CD8-positive, alpha-beta memory T cell (primary cell): Measurements from ENCODE around the gene SELENOP. TPM values are rescaled to one million over a fixed set of nuclear protein-coding genes. Genes with fewer than 3 reads are reported as not detected.

Experiments
- CTCF ChIA-PET: fragments of 350-600 bp; sonication (Branson Sonifier 250); formaldehyde crosslinking; loops from one replicate; lab custom pipeline; 2021; ENCODE audit warnings: antibody characterized with exemption; lab: Charles Lee
- POLR2A ChIA-PET: fragments of 350-600 bp; sonication (Branson Sonifier 250); formaldehyde crosslinking; loops from one replicate; lab custom pipeline; 2021; ENCODE audit warnings: antibody characterized with exemption; lab: Charles Lee
- DNase-seq, 5 donors: peaks; one replicate each; pipeline versions ENCODE4 v3.0.0 to v3.0.0-alpha.2; 2020 to 2022; ENCODE audit warnings: mixed read lengths in 1 of 5
- H3K27ac ChIP-seq: one replicate; pipeline ENCODE4 v1.7.0; 2013; ENCODE audit warnings: low read depth, mild to moderate bottlenecking, low read length, moderate library complexity
- H3K27me3 ChIP-seq: 2 replicates; pipeline ENCODE4 v1.7.0; 2013; ENCODE audit warnings: low read length, mild to moderate bottlenecking; ENCODE audit not compliant: insufficient read depth, poor library complexity, severe bottlenecking
- H3K36me3 ChIP-seq: 2 replicates; pipeline ENCODE4 v1.7.0; 2013; ENCODE audit warnings: mild to moderate bottlenecking, low read length, moderate library complexity; ENCODE audit not compliant: insufficient read depth
- H3K4me1 ChIP-seq: 2 replicates; pipeline ENCODE4 v1.7.0; 2013; ENCODE audit warnings: mild to moderate bottlenecking, low read length, moderate library complexity; ENCODE audit not compliant: insufficient read depth
- H3K4me3 ChIP-seq: 2 replicates; pipeline ENCODE4 v1.7.0; 2013; ENCODE audit warnings: mild to moderate bottlenecking, low read length
- H3K9me3 ChIP-seq: 2 replicates; pipeline ENCODE4 v1.7.0; 2013; ENCODE audit warnings: mild to moderate bottlenecking, low read length
- H3K27ac Mint-ChIP-seq, 8 donors: one replicate each; pipeline ENCODE4 v1.8.0; 2020 to 2021; ENCODE audit warnings: mixed read lengths in 8 of 8, mild to moderate bottlenecking in 6 of 8, inconsistent platforms in 3 of 8, moderate library complexity in 3 of 8
- H3K27me3 Mint-ChIP-seq, 2 donors: one replicate each; pipeline ENCODE4 v1.8.0; 2020 to 2021; ENCODE audit warnings: mixed read lengths in 2 of 2, mild to moderate bottlenecking in 1 of 2, moderate library complexity in 1 of 2
- H3K36me3 Mint-ChIP-seq, 3 donors: one replicate each; pipeline ENCODE4 v1.8.0; 2020 to 2021; ENCODE audit warnings: mixed read lengths in 3 of 3, inconsistent platforms in 1 of 3, mild to moderate bottlenecking in 1 of 3
- H3K4me1 Mint-ChIP-seq, 3 donors: one replicate each; pipeline ENCODE4 v1.8.0; 2020 to 2021; ENCODE audit warnings: mixed read lengths in 3 of 3, inconsistent platforms in 1 of 3, mild to moderate bottlenecking in 1 of 3
- H3K4me3 Mint-ChIP-seq, 7 donors: one replicate each; pipeline ENCODE4 v1.8.0; 2020 to 2021; ENCODE audit warnings: mixed read lengths in 7 of 7, mild to moderate bottlenecking in 6 of 7, moderate library complexity in 4 of 7, inconsistent platforms in 2 of 7
- H3K9me3 Mint-ChIP-seq, 5 donors: one replicate each; pipeline ENCODE4 v1.8.0; 2020 to 2022; ENCODE audit warnings: mixed read lengths in 5 of 5, mild to moderate bottlenecking in 3 of 5, moderate library complexity in 2 of 5, inconsistent platforms in 1 of 5
- polyA plus RNA-seq: library from polyadenylated mRNA; unstranded; fragments of 300-500 nt; fragmentation: Illumina TruSeq; gene quantifications from one replicate; pipeline ENCODE4 v1.2.3, GENCODE V29; 2021
- total RNA-seq, 2 experiments: library from RNA; stranded (reverse); gene quantifications; one replicate each; pipeline ENCODE4 v1.2.3, GENCODE V29; 2021

Gene SELENOP
- total and polyA plus RNA-seq, 3 experiments from 2014 or later = 0.75 to 1.2 TPM; not detected in 1

DNA sequence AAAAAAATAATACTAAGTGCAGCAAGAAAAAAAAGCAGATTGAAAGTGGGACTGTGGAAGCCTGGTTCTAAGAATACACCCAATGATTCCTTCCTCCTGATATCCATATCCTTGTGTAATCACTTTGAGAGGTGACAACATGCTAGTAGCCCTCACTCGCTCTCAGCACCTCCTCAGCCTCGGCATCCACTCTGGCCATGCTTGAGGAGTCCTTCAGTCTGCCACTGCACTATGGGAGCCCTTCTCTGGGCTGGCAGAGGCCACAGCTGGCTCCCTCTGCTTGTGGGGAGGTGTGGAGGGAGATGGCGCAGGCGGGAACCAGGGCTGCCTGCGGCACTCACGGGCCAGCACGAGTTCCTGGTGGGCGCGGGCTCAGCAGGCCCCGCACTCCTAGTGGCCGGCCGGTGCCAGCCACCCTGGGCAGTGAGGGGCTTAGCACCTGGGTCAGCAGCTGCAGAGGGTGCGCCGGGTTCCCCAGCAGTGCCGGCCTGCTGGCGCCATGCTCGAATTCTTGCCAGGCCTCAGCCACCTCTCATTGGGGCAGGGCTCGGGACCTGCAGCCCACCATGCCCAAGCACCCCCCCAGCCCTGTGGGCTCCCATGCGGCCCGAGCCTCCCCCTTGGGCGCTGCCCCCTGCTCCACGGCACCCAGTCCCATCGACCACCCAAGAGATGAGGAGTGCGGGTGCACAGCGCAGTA is 24.5 kb upstream of the SELENOP start:
- ChIA-PET POLR2A (no interaction called here), CTCF (no interaction called here)
- DNase-seq = no peak
- H3K36me3 ChIP-seq = no peaks in the 10 kb centered on the region
- Mint-ChIP-seq H3K4me3 (no peak overlapping the region), H3K27ac (no peak overlapping the region), H3K9me3 (peaks cover 0 to 13% (median 4%) of the 10 kb centered on the region in 5 donors), H3K36me3 (peaks cover 0 to 3% (median 0%) of the 10 kb centered on the region in 3 donors), H3K4me1 (no peaks in the 10 kb centered on the region), H3K27me3 (peaks cover 2 to 17% of the 10 kb centered on the region in 2 donors)
- H3K4me3 ChIP-seq = no peak overlapping the region
- H3K27me3 ChIP-seq = no peaks in the 10 kb centered on the region
- no peak overlapping the region for H3K27ac ChIP-seq
- H3K4me1 ChIP-seq = no peaks in the 10 kb centered on the region
- H3K9me3 ChIP-seq = no peaks in the 10 kb centered on the region

DNA sequence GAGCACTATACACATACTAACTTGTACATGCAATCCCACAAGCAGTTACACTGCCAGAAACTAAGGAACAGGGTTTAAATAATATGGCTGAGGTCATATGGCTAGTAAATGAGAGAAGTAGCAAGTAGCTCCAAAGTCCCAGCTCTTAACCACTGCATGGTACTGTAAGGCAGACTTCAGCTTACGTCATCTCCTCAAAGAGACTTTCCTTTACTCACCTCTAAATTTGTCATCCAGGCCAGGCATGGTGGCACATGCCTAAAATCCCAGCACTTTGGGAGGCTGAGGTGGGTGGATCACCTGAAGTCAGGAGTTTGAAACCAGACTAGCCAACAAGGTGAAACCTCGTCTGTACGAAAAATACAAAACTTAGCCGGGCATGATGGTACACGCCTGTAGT is 20.4 kb upstream of the SELENOP start:
- peaks cover 5 to 24% of the 10 kb centered on the region in 2 donors for H3K27me3 Mint-ChIP-seq
- no peaks in the 10 kb centered on the region for H3K4me1 ChIP-seq
- ChIA-PET POLR2A (no interaction called here), CTCF (no interaction called here)
- peaks cover 0 to 13% (median 4%) of the 10 kb centered on the region in 5 donors for H3K9me3 Mint-ChIP-seq
- H3K36me3 Mint-ChIP-seq = peaks cover 0 to 3% (median 0%) of the 10 kb centered on the region in 3 donors
- no peaks in the 10 kb centered on the region for H3K9me3 ChIP-seq
- no peak overlapping the region for H3K27ac ChIP-seq
- no peaks in the 10 kb centered on the region for H3K27me3 ChIP-seq
- H3K36me3 ChIP-seq = no peaks in the 10 kb centered on the region
- no peaks in the 10 kb centered on the region for H3K4me1 Mint-ChIP-seq
- H3K4me3 ChIP-seq = no peak overlapping the region
- no peak for DNase-seq
- no peak overlapping the region for H3K4me3 Mint-ChIP-seq
- H3K27ac Mint-ChIP-seq = no peak overlapping the region

DNA sequence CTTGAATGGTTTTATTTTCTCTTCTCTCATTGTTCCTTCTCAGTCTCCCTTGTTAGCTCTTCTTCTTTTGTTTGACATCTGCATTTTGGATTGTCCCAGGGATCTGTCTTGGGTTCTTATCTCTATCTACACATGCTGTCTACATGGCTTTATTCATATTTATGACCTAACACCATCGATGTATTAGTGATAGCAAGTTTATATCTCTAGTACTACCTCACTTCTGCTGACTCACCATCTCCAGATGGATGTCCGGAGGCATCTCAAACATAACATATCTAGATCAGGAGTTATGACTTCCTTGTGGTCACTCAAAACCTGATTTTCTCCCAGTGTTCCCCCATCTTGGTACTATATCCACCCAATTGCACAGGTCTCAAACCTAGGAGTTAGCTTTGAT is 19.2 kb upstream of the SELENOP start:
- H3K4me1 Mint-ChIP-seq = no peaks in the 10 kb centered on the region
- Histone ChIP-seq H3K4me3 (no peak overlapping the region), H3K36me3 (no peaks in the 10 kb centered on the region), H3K4me1 (no peaks in the 10 kb centered on the region), H3K27me3 (no peaks in the 10 kb centered on the region), H3K9me3 (no peaks in the 10 kb centered on the region), H3K27ac (no peak overlapping the region)
- ChIA-PET POLR2A (no interaction called here), CTCF (no interaction called here)
- peaks cover 5 to 24% of the 10 kb centered on the region in 2 donors for H3K27me3 Mint-ChIP-seq
- no peak overlapping the region for H3K27ac Mint-ChIP-seq
- H3K9me3 Mint-ChIP-seq = peaks cover 0 to 13% (median 4%) of the 10 kb centered on the region in 5 donors
- peaks cover 0 to 3% (median 0%) of the 10 kb centered on the region in 3 donors for H3K36me3 Mint-ChIP-seq
- no peak overlapping the region for H3K4me3 Mint-ChIP-seq
- no peak for DNase-seq

DNA sequence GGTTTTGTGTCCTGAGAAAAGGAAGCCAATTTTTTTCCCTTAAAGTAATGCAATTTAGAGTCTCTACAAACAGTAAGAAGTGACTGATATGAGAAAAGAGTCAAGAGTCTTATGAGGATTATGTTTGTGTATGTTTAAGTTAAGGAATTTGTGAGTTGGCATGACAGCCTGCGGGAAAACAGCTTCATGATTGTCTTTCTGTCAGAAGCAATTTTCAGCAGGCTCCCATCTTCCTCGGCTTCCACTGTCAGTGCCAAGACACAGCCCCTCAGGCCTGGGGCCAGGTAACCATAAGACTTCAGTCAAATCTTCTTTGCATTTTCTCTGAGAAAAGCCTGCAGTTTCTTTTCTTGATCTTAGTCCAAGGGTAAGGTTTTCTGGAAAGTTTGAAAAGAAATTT is 17.0 kb upstream of the SELENOP start:
- no peaks in the 10 kb centered on the region for H3K4me1 ChIP-seq
- Mint-ChIP-seq H3K9me3 (no peaks in the 10 kb centered on the region), H3K27me3 (peaks cover 10 to 24% of the 10 kb centered on the region in 2 donors), H3K4me3 (no peak overlapping the region), H3K27ac (no peak overlapping the region), H3K4me1 (no peaks in the 10 kb centered on the region), H3K36me3 (no peaks in the 10 kb centered on the region)
- ChIA-PET POLR2A (no interaction called here), CTCF (no interaction called here)
- no peaks in the 10 kb centered on the region for H3K36me3 ChIP-seq
- H3K27me3 ChIP-seq = no peaks in the 10 kb centered on the region
- H3K27ac ChIP-seq = no peak overlapping the region
- no peak for DNase-seq
- no peak overlapping the region for H3K4me3 ChIP-seq
- H3K9me3 ChIP-seq = no peaks in the 10 kb centered on the region

DNA sequence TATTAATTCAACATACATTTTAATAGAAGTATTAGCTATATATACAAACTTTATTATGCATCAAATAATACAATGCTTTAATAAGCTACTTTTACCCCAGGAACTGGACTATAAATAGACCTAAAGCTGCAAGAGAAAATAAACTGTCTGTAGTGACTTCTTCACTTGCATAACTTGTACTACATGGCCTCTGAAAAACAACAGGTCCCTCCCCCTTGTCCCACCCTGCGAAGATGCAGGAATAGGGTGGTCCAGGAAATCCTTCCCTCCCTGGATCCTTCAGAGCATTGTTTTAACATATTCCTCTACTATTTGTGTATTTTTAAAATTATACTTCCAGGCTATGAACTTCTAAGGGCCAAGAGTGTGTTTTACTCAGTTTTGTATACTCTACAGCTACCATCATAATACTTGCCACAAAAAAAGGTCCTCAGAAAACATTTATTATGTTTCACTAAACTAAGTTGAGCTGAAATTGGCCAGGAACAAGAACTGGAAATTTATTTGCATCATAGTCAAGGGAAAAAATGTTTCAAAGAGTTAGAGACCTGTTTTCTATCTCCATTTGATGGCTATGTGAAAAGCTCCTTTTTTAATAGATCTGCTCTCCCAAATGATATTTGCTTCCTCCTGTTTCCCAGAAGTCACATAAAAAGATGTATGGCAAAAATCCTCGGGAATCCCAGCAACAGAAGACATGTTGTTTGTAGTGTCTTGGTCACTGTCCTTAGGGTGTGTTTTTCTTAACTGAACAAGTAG is 15.2 kb upstream of the SELENOP start:
- Histone ChIP-seq H3K9me3 (no peaks in the 10 kb centered on the region), H3K4me1 (no peaks in the 10 kb centered on the region), H3K4me3 (no peak overlapping the region), H3K36me3 (no peaks in the 10 kb centered on the region), H3K27ac (no peak overlapping the region), H3K27me3 (no peaks in the 10 kb centered on the region)
- CTCF ChIA-PET = interaction anchor here (1.3 kb wide), 1 partner anchor 16 kb away, joined by 3 read pairs; no protein-coding TSS in a partner anchor
- no peak overlapping the region for H3K4me3 Mint-ChIP-seq
- no peaks in the 10 kb centered on the region for H3K36me3 Mint-ChIP-seq
- H3K27me3 Mint-ChIP-seq = peaks cover 10 to 15% of the 10 kb centered on the region in 2 donors
- no peaks in the 10 kb centered on the region for H3K4me1 Mint-ChIP-seq
- no peaks in the 10 kb centered on the region for H3K9me3 Mint-ChIP-seq
- no peak overlapping the region for H3K27ac Mint-ChIP-seq
- POLR2A ChIA-PET = no interaction called here
- no peak for DNase-seq

DNA sequence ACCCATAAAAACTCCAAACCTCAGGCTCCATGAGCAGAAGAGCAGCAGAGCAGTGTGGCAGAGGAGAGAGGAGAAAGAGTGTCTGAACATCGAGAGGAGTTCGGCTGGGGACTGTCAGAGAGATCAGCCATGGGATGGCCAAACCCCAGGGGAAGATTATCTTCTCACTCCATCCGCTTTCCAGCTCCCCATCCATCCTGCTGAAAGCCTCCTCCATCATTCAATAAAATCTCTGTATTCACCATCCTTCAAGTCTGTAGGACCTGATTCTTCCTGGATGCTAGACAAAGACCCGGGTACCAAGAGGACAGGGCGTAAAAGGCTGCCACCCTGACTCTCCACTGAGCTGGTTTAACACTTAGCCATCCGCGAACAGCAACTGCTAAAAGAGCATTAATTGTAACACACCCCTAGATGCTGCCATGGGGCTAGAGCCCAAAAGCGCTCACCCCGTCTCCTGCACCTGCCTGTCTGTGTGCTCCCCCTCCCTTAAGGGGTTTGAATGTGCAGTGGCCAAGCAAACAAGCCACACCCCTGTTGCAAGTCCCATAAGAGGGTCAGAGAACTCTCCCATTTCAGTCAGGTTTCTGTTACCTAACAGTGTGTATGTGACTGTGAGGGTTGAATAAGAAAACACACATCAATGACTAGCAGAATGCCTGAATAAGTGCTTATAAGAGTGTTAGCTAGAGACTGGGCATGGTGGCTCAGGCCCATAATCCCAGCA is 13.9 kb upstream of the SELENOP start:
- H3K27me3 Mint-ChIP-seq = peaks cover 1 to 10% of the 10 kb centered on the region in 2 donors

DNA sequence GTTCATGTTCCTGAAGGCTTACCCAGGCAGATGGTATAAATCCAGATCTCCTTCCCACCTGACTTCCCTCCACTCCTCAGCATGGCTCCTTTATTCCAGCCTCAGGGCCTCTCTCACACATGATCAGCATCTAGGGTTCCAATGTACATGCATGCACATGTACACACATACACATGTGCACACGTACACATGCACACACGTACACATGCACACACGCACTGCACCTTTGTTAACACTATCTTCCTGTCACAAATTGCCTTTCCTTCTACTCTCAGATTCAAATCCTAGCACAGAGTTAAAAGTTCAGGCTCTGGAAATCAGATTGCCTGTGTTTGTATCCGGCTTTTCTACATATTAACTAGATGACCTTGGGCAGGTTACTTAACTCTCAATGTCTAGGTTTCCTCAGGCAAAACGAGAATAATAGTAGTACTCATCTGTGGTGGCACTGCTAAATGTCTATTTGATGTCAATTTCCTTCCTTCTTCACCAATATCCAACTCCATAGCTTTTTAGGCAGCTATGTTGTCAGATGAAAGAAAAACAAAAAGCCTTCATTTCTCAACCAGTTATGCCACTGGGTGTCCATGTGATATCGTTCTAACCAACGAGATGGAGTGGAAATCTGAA is 12.8 kb upstream of the SELENOP start:
- Histone ChIP-seq H3K4me1 (no peaks in the 10 kb centered on the region), H3K27me3 (no peaks in the 10 kb centered on the region), H3K36me3 (no peaks in the 10 kb centered on the region), H3K27ac (no peak overlapping the region), H3K9me3 (no peaks in the 10 kb centered on the region), H3K4me3 (no peak overlapping the region)
- ChIA-PET CTCF (no interaction called here), POLR2A (no interaction called here)
- no peaks in the 10 kb centered on the region for H3K9me3 Mint-ChIP-seq
- H3K27ac Mint-ChIP-seq = no peak overlapping the region
- no peaks in the 10 kb centered on the region for H3K4me1 Mint-ChIP-seq
- H3K36me3 Mint-ChIP-seq = no peaks in the 10 kb centered on the region
- no peak overlapping the region for H3K4me3 Mint-ChIP-seq
- peaks cover 0 to 7% of the 10 kb centered on the region in 2 donors for H3K27me3 Mint-ChIP-seq
- DNase-seq = no peak

More for the DNA sequence above, 13.9 kb upstream of the SELENOP start:
- Histone ChIP-seq H3K4me1 (no peaks in the 10 kb centered on the region), H3K9me3 (no peaks in the 10 kb centered on the region), H3K27ac (no peak overlapping the region), H3K4me3 (no peak overlapping the region), H3K27me3 (no peaks in the 10 kb centered on the region), H3K36me3 (no peaks in the 10 kb centered on the region)
- H3K4me1 Mint-ChIP-seq = no peaks in the 10 kb centered on the region
- CTCF ChIA-PET = interaction anchor here (1.3 kb wide), 1 partner anchor 15 kb away, joined by 3 read pairs; no protein-coding TSS in a partner anchor
- no peak for DNase-seq
- H3K36me3 Mint-ChIP-seq = no peaks in the 10 kb centered on the region
- POLR2A ChIA-PET = no interaction called here
- no peak overlapping the region for H3K27ac Mint-ChIP-seq
- H3K9me3 Mint-ChIP-seq = no peaks in the 10 kb centered on the region
- no peak overlapping the region for H3K4me3 Mint-ChIP-seq
